Mammary epithelial cell (primary cell): ENCODE data around the gene GPR85.

Experiments used
- EZH2 ChIP-seq: IDR thresholded peaks from 2 replicates; pipeline ENCODE4 v1.6.1; 2012; ENCODE audit warnings: low read length, inconsistent platforms, borderline replicate concordance
- TF ChIP-seq, protein P1 (sequence below), 2 donors: IDR thresholded peaks in 1 of 2; conservative IDR thresholded peaks in 1 of 2; 2 replicates each; pipeline ENCODE4 v1.5.1; 2011 to 2012; ENCODE audit warnings: inconsistent platforms in 2 of 2, low read length in 2 of 2, mild to moderate bottlenecking in 2 of 2, control low read depth in 1 of 2, low read depth in 1 of 2; ENCODE audit not compliant: insufficient read depth in 1 of 2; ENCODE audit errors: extremely low read depth in 1 of 2

DNA sequence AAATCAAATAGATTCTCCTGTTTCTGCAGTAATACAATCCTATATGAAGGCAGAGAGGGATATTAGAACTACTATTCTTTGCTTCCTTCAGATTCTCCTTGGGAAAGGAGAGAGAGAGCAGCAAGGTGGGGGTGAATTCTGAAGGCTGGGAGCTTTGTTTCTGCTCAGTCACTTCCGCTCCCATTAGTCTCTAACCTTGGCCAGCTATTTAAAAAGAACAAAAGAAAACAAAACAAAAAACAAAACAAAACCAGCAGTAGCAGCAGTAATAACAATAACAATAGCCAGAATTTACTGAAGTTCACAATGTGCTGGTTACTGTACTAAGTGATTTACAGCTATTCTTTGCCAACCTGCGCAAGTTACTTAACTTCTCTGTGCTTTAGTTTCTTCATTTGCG lies 9.9 kb downstream of the GPR85 start:
- TF ChIP-seq, protein P1, sequence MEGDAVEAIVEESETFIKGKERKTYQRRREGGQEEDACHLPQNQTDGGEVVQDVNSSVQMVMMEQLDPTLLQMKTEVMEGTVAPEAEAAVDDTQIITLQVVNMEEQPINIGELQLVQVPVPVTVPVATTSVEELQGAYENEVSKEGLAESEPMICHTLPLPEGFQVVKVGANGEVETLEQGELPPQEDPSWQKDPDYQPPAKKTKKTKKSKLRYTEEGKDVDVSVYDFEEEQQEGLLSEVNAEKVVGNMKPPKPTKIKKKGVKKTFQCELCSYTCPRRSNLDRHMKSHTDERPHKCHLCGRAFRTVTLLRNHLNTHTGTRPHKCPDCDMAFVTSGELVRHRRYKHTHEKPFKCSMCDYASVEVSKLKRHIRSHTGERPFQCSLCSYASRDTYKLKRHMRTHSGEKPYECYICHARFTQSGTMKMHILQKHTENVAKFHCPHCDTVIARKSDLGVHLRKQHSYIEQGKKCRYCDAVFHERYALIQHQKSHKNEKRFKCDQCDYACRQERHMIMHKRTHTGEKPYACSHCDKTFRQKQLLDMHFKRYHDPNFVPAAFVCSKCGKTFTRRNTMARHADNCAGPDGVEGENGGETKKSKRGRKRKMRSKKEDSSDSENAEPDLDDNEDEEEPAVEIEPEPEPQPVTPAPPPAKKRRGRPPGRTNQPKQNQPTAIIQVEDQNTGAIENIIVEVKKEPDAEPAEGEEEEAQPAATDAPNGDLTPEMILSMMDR (conservative IDR thresholded peaks at IDR 0.05 in 1 of 2, IDR thresholded peaks at IDR 0.05 in 1 of 2; ENCODE audit: extremely low read depth in 1 of 2, insufficient read depth in 1 of 2, low read depth in 1 of 2, low read length in 2 of 2): no peak
- TF ChIP-seq EZH2: no peak
